NCI-H2227 treated with DMSO at 0.1 percent for 48 hours (cell line): Measurements from ENCODE around the gene SMIM45.
"Not testable (repeated sequence)": the region's sequence is repeated elsewhere in the genome, so short reads cannot be mapped to it uniquely, and the experiment has no call there.

ENCODE experiments used
- DNase-seq: peaks from one replicate; lab custom pipeline; 2025; lab: John Stamatoyannopoulos, UW

The SMIM45 gene

GRCh38 chr22:41935015-41935351, 17.0 kb upstream of the SMIM45 start:
- no peak for DNase-seq

GRCh38 chr22:41935509-41935908, 16.4 kb upstream of the SMIM45 start:
- DNase-seq = no peak

GRCh38 chr22:41936894-41937169, 15.1 kb upstream of the SMIM45 start:
- DNase-seq = no peak

- DNase-seq = no peak
Observed at GRCh38 chr22:41939981-41940831, 11.7 kb upstream of the SMIM45 start.

GRCh38 chr22:41940832-41941765, 10.9 kb upstream of the SMIM45 start:
- DNase-seq = peak; percentile 33

GRCh38 chr22:41943661-41944209, 8.2 kb upstream of the SMIM45 start:
- no peak for DNase-seq

GRCh38 chr22:41946629-41947423, 5.1 kb upstream of the SMIM45 start, which contains the start of gene CENPM:
CENPM (minus strand) TSS chr22:41947152; CDS start chr22:41947076, 76 bp downstream.
- DNase-seq = peak; percentile 92

- no peak for DNase-seq
Observed at GRCh38 chr22:41947424-41948080, 4.4 kb upstream of the SMIM45 start.

- DNase-seq = no peak
Observed at GRCh38 chr22:41948142-41948541, 3.8 kb upstream of the SMIM45 start.

GRCh38 chr22:41948928-41949296, 3.0 kb upstream of the SMIM45 start:
- not testable (repeated sequence) for DNase-seq

- no peak for DNase-seq
Observed at GRCh38 chr22:41949297-41949965, 2.5 kb upstream of the SMIM45 start.

- no peak for DNase-seq
Observed at GRCh38 chr22:41952713-41953112, 763 bp downstream of the SMIM45 start.

- no peak for DNase-seq
Observed at GRCh38 chr22:41957941-41958556, 6.1 kb downstream of the SMIM45 start.

- no peak for DNase-seq
Observed at GRCh38 chr22:41963453-41964111, 11.6 kb downstream of the SMIM45 start.

- DNase-seq = no peak
Observed at GRCh38 chr22:41964112-41964491, 12.2 kb downstream of the SMIM45 start.

GRCh38 chr22:41966225-41966606, 14.3 kb downstream of the SMIM45 start:
- DNase-seq = no peak

- no peak for DNase-seq
Observed at GRCh38 chr22:41966607-41967240, 14.8 kb downstream of the SMIM45 start.

GRCh38 chr22:41968601-41969000, 16.7 kb downstream of the SMIM45 start:
- no peak for DNase-seq

- no peak for DNase-seq
Observed at GRCh38 chr22:41969110-41969646, 17.2 kb downstream of the SMIM45 start, which contains the start of gene SEPTIN3. SEPTIN3 (plus strand) TSS chr22:41969443; CDS start chr22:41971493, 2,050 bp downstream.
